SU-DHL-6 (cell line): Measurements from ENCODE around the gene CCL14.

Experiments used
- H2AFZ ChIP-seq: fragments of 200-600 bp; sonication (generic); 2 replicates; pipeline ENCODE4 v1.6.1; 2014; ENCODE audit warnings: low read depth, mild to moderate bottlenecking, moderate library complexity, mixed read lengths, antibody characterized with exemption, low read length; ENCODE audit not compliant: severe bottlenecking
- H3F3A ChIP-seq: fragments of 200-600 bp; shearing (Covaris generic); 2 replicates; pipeline ENCODE4 v1.6.0; 2016; ENCODE audit warnings: antibody characterized with exemption, mild to moderate bottlenecking; ENCODE audit not compliant: insufficient read depth
- H3K27ac ChIP-seq: fragments of 200-600 bp; sonication (generic); 2 replicates; pipeline ENCODE4 v1.5.1; 2016; ENCODE audit warnings: low read depth, mild to moderate bottlenecking, low read length, moderate library complexity, mixed read lengths
- H3K27me3 ChIP-seq: fragments of 200-600 bp; sonication (generic), shearing (Covaris generic); 2 replicates; pipeline ENCODE4 v1.6.0; 2014; ENCODE audit warnings: mild to moderate bottlenecking, low read length
- H3K36me3 ChIP-seq: fragments of 200-600 bp; sonication (generic); 2 replicates; pipeline ENCODE4 v1.6.1; 2014; ENCODE audit warnings: mild to moderate bottlenecking, low read length, mixed read lengths
- H3K4me2 ChIP-seq: fragments of 300-600, 200-600 bp; shearing (Covaris generic), sonication (generic); 2 replicates; pipeline ENCODE4 v1.6.0; 2014; ENCODE audit warnings: low read length, low read depth, mild to moderate bottlenecking; ENCODE audit not compliant: poor library complexity, severe bottlenecking
- H3K4me3 ChIP-seq: fragments of 200-600 bp; sonication (generic); 2 replicates; pipeline ENCODE4 v1.5.1; 2014; ENCODE audit warnings: antibody characterized with exemption, low read length, mild to moderate bottlenecking, mixed read lengths; ENCODE audit not compliant: insufficient read depth, poor library complexity, severe bottlenecking
- H3K79me2 ChIP-seq: fragments of 200-600 bp; sonication (generic); 2 replicates; pipeline ENCODE4 v1.6.1; 2014; ENCODE audit warnings: mild to moderate bottlenecking, low read length, moderate library complexity; ENCODE audit not compliant: insufficient read depth
- H3K9ac ChIP-seq: fragments of 200-600 bp; sonication (generic); 2 replicates; pipeline ENCODE4 v1.7.0; 2014; ENCODE audit warnings: mild to moderate bottlenecking, low read length
- H3K9me2 ChIP-seq: fragments of 200-600 bp; sonication (generic); replicated peaks from 2 replicates; pipeline ENCODE4 v1.6.1; 2014; ENCODE audit warnings: low read length; ENCODE audit not compliant: insufficient read depth
- H3K9me3 ChIP-seq: fragments of 200-600 bp; sonication (generic); 2 replicates; pipeline ENCODE4 v1.6.1; 2014; ENCODE audit warnings: low read length, mixed read lengths; ENCODE audit not compliant: insufficient read depth
- H4K20me1 ChIP-seq: fragments of 200-600 bp; sonication (generic); 2 replicates; pipeline ENCODE4 v1.6.1; 2014; ENCODE audit warnings: low read depth, mild to moderate bottlenecking, antibody characterized with exemption, low read length, moderate library complexity, mixed read lengths
- CTCF ChIP-seq: fragments of 200-600 bp; sonication (generic); IDR thresholded peaks from one replicate; pipeline ENCODE4 v1.5.1; 2017; ENCODE audit warnings: antibody characterized with exemption, mild to moderate bottlenecking, low read length, moderate library complexity; ENCODE audit not compliant: insufficient read depth, poor library complexity, severe bottlenecking
- EZH2phosphoT487 ChIP-seq: fragments of 200-600 bp; sonication (generic), shearing (Covaris generic); conservative IDR thresholded peaks from 2 replicates; pipeline ENCODE4 v1.6.1; 2018; ENCODE audit warnings: mild to moderate bottlenecking, antibody characterized with exemption, low read length, moderate library complexity, mixed read lengths

CCL14 gene

GRCh38 chr17:35948092-35948491 lies 38.4 kb downstream of the CCL14 start:
- Histone ChIP-seq H3K27me3 (no peaks in the 10 kb centered on the region), H3K4me3 (no peak overlapping the region), H3K9me3 (no peaks in the 10 kb centered on the region), H2AFZ (no peak overlapping the region), H3K79me2 (no peaks in the 10 kb centered on the region), H3K9ac (no peak overlapping the region), H4K20me1 (no peaks in the 10 kb centered on the region), H3K36me3 (no peaks in the 10 kb centered on the region), H3K27ac (no peak overlapping the region), H3K9me2 (no peaks in the 10 kb centered on the region), H3F3A (no peaks in the 10 kb centered on the region), H3K4me2 (no peak overlapping the region)
- TF ChIP-seq EZH2phosphoT487: no peak
- no peak for TF ChIP-seq CTCF

- Histone ChIP-seq H4K20me1 (no peaks in the 10 kb centered on the region), H3K4me3 (no peak overlapping the region), H3K27me3 (no peaks in the 10 kb centered on the region), H3K36me3 (no peaks in the 10 kb centered on the region), H3K9me2 (no peaks in the 10 kb centered on the region), H2AFZ (no peak overlapping the region), H3F3A (no peaks in the 10 kb centered on the region), H3K9ac (no peak overlapping the region), H3K27ac (no peak overlapping the region), H3K9me3 (no peaks in the 10 kb centered on the region), H3K79me2 (no peaks in the 10 kb centered on the region), H3K4me2 (no peak overlapping the region)
- TF ChIP-seq EZH2phosphoT487 (no peak), CTCF (peak; percentile 64)
Measured at GRCh38 chr17:35947156-35947585, 39.4 kb downstream of the CCL14 start.

GRCh38 chr17:35944151-35944550 lies 42.4 kb downstream of the CCL14 start:
- no peak overlapping the region for H3K4me3 ChIP-seq
- H3K27me3 ChIP-seq: no peaks in the 10 kb centered on the region
- H3K27ac ChIP-seq: no peak overlapping the region
- no peak overlapping the region for H3K9ac ChIP-seq
- H3K36me3 ChIP-seq: no peaks in the 10 kb centered on the region
- no peak for TF ChIP-seq EZH2phosphoT487
- no peak for TF ChIP-seq CTCF
- H2AFZ ChIP-seq: no peak overlapping the region
- H3K9me2 ChIP-seq: no peaks in the 10 kb centered on the region
- H3K4me2 ChIP-seq: no peak overlapping the region
- no peaks in the 10 kb centered on the region for H3K9me3 ChIP-seq
- H3K79me2 ChIP-seq: no peaks in the 10 kb centered on the region
- no peaks in the 10 kb centered on the region for H3F3A ChIP-seq
- H4K20me1 ChIP-seq: no peaks in the 10 kb centered on the region
